ENCODE results near the gene BRSK2.

GRCh38 chr11:1388763-1389102 is 1.0 kb upstream of the BRSK2 start:
- no peak for TF ChIP-seq CTCF (IDR thresholded peaks at IDR 0.05)
- no peak for TF ChIP-seq ZFX (IDR thresholded peaks at IDR 0.05; ENCODE audit: borderline replicate concordance)

Measured in 22Rv1 (cell line).